ENCODE measurements around the gene TSC22D1.

TSC22D1 gene

GRCh38 chr13:44400736-44401135 is 175.4 kb downstream of the TSC22D1 start:
- no peak for DNase-seq

DNA sequence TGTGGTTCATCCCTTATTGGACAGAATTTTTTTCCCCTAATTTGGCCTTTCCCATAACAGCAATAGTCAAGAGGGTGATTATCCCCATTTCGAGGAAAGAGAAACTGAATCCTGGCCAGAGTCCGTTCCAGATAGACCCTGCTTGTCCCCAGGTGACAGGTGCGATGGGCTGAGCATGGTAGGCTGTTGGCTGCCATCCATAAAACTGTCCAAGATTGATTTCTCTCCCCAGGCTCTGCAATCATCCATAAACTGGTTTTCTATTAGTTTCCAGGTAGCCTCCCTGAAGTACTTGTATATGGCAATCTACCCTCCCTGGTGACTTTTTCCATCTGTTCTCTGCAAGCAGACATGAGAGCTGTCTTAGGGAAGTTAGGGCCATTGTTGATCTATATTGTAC is 177.1 kb downstream of the TSC22D1 start:
- no peak for DNase-seq

DNA sequence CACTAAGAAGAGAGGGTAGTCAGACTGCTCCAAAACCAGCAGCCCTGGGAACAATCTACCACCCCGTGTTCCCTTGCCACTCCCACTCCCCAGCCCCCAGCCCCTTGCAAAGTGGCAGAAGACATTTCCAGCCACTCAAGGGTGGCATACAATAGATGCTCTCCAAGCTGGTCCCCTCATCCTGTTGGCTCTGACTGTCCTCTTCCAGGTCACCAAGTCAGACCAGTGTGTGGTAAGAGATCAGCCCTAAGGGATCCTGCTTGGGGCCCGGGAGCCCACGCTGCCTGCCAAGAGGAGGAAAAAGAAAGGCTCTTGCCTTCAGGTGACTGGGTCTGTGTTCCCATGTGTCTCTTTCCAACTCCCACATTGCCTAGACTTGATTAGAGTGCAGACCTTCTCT is 177.5 kb downstream of the TSC22D1 start:
- DNase-seq = no peak

DNA sequence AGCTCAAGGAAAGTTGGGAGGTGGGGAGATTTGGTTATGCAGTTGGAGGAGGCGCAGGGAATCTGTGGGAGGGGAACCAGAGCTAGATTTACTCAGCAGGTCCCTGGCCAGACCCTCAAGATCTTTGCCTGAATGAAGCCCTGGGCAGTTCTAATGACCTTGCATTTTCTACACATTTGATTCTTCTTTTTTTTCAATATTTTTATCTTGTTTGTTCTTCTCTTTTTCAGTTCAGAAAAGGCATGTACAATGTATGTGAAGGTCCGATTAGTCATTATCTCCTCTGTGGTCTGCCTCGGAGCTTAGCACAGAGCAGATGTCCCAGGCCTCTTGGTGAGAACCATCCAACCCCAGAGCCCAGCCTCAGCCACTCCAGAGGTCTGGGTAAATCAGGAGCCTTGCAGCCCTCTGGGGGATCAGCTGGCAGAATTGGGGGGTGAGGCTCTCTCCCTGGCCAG is 178.3 kb downstream of the TSC22D1 start:
- no peak for DNase-seq

DNA sequence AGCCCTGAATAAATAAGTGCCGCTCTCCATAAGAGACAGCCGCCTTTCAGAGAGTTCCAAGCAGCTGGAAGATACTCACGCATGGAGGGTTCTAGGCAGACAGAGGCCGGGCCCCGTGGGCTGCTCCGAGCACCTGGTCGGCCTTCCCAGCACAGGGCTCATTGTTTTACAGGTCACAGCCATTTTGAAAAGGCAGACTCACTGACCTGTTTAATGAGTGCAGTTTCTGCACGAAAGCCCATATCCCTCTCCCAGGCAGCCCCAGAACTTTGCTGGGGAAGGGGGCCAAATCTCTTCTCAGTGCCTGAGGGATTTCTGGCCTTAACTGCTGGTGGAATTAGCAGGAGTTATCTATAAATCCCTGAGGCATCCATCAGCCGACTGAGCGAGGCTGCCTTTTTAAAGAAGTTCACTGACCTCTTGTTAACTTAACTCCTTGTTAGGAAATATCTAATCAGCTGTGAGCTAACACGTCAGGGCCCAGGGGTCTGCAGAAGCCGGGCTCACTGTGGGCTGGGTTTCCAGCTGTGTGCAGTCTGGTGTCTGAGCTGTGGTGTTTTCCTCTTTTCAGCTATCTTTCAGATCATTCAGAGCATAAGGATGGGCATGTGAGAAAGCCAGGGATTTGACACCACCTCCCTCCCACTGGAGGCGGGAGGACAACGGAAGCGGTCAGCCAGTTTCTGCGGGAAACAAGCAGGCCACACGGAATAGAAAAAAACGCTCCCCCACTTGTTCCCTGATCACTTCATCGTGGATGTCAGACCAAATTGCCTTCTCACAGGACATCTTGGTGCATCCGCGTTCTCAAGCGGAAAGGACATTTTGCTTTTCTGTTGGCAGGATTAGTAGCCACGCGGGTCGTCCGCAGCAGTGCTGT is 179.2 kb downstream of the TSC22D1 start:
- no peak for DNase-seq

DNA sequence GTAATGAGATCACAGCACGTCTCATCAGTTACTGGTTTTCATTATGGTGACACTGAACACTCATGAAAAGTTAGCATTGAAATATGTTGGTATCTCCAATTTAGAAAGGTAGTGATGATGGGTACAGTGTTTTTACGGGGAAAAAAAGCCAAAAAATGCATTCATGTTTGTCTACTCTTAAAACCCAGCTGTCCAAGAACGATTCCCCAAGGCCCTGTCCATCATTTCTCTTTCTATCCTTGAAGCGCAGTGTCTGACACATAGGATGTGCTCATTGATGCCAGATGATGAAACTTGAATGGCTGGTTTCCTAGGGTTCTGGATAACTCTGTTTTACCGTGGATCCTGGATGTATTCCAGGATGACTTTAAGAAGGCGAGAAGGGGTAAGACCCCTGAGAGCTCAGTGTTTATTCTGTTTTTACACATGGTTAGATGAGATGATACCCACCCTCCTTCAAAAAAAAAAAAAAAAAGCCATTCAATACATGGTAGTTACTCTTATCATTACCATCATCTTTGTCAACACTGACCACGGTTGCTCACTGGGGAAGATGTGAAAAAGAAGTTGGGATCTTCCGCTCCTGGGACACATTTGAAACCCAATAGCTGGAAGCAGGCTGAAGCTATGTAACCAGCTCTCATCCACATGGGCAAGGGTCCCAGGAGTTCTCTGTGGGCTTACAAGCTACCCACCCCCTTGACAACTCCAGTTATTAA is 180.0 kb downstream of the TSC22D1 start:
- DNase-seq = no peak

- no peak for DNase-seq
These were observed 181.5 kb downstream of the TSC22D1 start for GRCh38 chr13:44394658-44395057.

DNA sequence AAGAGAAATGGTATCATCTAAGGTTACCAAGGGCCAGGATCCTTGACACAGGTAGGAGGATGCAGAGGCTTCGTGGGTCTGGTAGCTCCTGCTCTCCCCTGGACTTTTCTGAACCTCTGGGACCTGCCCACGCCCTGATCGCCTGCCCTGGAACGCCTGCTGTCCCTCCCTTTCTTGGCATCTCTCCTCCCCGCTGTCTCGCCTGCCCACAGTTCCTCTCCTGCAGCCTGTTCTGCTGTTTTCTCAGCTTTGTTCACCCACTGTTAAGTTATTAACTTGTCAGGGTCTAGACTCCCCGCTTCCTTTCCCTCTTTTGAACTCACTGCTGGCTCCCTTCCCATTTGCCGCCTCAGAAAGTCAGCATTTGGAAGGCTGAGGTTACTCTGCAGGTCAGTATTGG is 182.7 kb downstream of the TSC22D1 start:
- no peak for DNase-seq

DNA sequence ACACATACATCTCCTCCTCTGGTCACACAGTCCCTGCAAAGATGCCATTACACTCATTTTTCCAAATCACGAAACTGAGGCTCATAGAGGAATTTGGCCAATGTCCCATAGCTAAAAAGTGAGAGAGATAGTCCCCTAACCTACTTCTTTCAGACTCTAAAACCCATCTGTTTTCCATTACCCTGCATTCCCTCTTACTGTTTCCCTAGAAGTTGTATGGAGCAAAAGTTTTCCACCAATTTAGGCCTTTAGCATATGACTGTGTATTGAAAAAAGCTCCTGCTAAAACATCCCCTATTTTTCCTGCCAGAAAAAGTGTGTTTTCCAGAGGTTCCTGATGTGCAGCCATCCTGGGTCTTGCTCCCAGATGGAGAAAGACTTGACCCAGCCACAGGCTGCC is 186.3 kb downstream of the TSC22D1 start:
- DNase-seq = no peak

DNA sequence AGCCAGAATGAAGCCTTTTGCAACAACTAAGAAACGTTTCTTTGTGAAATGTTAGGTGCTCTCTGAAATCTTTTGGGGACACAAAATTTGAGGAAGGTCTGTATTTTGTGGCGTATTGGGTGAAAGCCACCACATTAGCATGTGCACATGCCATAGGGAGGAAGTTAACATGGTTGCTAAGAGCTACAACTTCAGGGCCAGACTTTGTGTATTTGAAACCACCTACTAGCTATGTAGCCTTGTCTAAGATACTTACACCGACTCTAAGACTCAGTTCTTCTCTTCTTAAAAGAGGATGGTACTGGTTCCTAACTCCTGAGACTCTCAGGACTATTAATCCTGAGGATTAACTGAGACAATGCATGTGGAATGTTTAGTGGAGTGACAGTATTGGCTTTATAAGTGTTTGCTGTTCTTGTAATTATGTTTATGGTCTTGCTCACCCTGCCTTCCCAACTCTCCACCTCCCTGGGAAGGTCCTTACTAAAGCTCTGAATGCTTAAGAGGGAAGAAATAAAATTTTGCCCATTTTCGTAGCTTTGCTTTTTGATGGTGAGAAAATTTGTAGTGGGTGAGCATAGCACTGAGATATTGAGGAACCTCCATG is 187.0 kb downstream of the TSC22D1 start:
- DNase-seq = no peak

DNA sequence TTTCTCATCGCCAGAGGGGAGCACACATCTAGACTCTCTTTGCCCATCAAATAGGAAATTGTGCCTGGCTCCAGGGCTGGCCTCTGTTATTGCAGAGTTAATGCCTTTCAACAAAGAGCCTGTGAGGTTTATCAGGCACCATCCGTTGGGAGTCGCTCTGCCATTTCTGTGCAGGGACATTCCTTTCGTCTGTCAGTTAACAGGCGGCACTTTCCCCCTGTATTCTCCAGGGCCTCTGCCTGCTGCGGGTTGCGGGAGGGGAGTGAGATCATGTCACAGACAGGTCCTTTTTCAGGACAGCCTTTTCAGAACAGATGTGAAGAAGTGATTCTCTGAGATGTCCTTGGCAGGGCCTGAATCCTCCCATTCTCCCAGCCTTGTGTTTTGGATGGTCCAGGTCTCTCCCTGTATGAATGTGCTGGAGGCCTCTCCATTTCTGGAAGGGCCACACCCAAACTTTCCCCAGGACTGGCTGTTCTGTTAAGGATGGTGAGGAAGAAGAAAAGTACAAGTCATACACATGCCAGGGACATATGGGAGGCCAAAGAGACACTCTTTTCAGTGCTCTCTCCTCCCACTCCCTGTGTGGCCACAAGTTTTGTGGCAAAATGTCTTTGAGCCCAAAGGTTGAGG is 187.6 kb downstream of the TSC22D1 start:
- no peak for DNase-seq

GRCh38 chr13:44386913-44387556 is 189.1 kb downstream of the TSC22D1 start:
- no peak for DNase-seq

DNA sequence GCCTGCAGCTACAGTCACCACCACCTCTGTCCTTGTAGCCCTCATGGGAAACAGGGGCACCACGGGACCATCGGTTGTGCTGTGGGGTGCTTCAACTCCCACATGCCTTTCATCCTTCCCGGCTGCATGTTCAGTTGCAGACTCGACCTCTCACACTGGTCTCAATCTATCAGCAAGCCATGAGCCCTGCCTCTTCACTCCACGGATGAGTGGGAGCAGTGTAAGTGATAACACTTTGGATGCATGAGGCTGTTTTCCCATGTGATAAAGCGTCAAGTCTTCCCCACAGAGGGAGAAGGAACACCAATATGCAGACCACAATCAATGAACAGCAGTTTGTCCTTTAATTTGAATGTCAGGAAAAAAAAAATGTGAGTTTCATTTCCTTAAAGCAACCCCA is 190.3 kb downstream of the TSC22D1 start:
- no peak for DNase-seq

- DNase-seq = no peak
These were observed 190.7 kb downstream of the TSC22D1 start for GRCh38 chr13:44385401-44385800.

- no peak for DNase-seq
These were observed 191.4 kb downstream of the TSC22D1 start for GRCh38 chr13:44384778-44385177.

GRCh38 chr13:44383945-44384344 is 192.2 kb downstream of the TSC22D1 start:
- no peak for DNase-seq

DNA sequence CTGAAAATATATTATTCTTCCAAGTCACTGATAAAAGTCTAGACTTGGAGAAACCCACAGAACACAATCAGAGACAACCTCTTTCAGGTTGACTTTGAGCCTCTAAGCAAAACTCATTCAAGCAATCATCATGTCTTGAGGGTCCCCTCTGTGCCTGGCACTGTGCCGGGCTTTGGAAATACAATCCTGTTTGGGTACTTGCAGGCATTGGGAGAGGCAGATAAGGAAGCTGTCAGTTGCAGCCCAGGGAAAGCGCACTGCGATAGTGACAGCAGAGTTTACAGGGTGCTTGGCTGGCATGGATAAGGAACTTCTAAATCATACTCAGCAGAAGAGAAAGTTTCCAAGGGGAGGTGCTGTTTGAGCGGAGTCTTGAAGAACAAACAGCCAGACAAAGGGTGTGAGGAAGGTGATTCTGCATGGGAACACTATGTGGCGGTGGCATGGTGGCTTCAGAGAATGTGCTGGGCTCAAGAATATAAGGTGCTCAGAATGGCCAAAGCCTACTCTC is 193.4 kb downstream of the TSC22D1 start:
- no peak for DNase-seq
